HepG2 (cell line): ENCODE data around the gene NTSR2. TPM values are rescaled to one million over a fixed set of nuclear protein-coding genes. Genes with fewer than 3 reads are reported as not detected.

Experiments
- CENPX ChIP-seq: sonication (generic); formaldehyde crosslinking; IDR thresholded peaks from 2 replicates; pipeline ENCODE4 v1.9.0; 2021; ENCODE audit warnings: mild to moderate bottlenecking, missing genetic modification reagents, moderate library complexity
- CHD2 ChIP-seq: IDR thresholded peaks from 2 replicates; pipeline ENCODE4 v1.6.1; 2011; ENCODE audit warnings: low read depth, low read length, improper control_type of control experiment
- MAFG ChIP-seq: sonication (generic); formaldehyde crosslinking; IDR thresholded peaks from 2 replicates; pipeline ENCODE4 v1.5.1; 2020; ENCODE audit warnings: mild to moderate bottlenecking, missing genetic modification reagents
- MYPOP ChIP-seq: sonication (generic); formaldehyde crosslinking; IDR thresholded peaks from 2 replicates; pipeline ENCODE4 v1.8.1; 2023; ENCODE audit warnings: mild to moderate bottlenecking, moderate library complexity, missing genetic modification reagents
- STAT5B ChIP-seq: sonication (generic); formaldehyde crosslinking; IDR thresholded peaks from 2 replicates; pipeline ENCODE4 v1.4.0; 2020; ENCODE audit warnings: missing genetic modification reagents
- TFE3 ChIP-seq: IDR thresholded peaks from 2 replicates; pipeline ENCODE4 v1.6.1; 2016
- XBP1 ChIP-seq: sonication (generic); formaldehyde crosslinking; IDR thresholded peaks from 2 replicates; pipeline ENCODE4 v1.5.0; 2020; ENCODE audit warnings: missing genetic modification reagents
- ZBED4 ChIP-seq: sonication (generic); formaldehyde crosslinking; IDR thresholded peaks from 2 replicates; pipeline ENCODE4 v1.4.0; 2020; ENCODE audit warnings: missing genetic modification reagents, borderline replicate concordance
- ZFYVE20 ChIP-seq: sonication (generic); formaldehyde crosslinking; IDR thresholded peaks from 2 replicates; pipeline ENCODE4 v1.8.0; 2023; ENCODE audit warnings: low read depth, mild to moderate bottlenecking, moderate library complexity, missing genetic modification reagents, borderline replicate concordance
- ZNF605 ChIP-seq: sonication (generic); formaldehyde crosslinking; IDR thresholded peaks from 2 replicates; pipeline ENCODE4 v1.8.0; 2022; ENCODE audit warnings: mild to moderate bottlenecking, missing genetic modification reagents
- polyA plus RNA-seq, 8 experiments: library from polyadenylated mRNA; depleted of rRNA in 3 of 8; stranded (reverse) in 7 of 8; unstranded in 1 of 8; fragments of >200 nt; fragmentation: Illumina TruSeq in 4 of 8; extraction: Trizol in 4 of 8; gene quantifications; 2 replicates each; pipeline versions ENCODE4 v1.2.1 to v1.2.3, GENCODE V29; 2011 to 2016; ENCODE audit warnings: low read depth in 4 of 8, missing spikeins in 1 of 8, mixed read lengths in 1 of 8; ENCODE audit not compliant: insufficient read depth in 1 of 8
- total RNA-seq, 5 experiments: library from RNA; depleted of rRNA; stranded (reverse); fragments of >200 nt; fragmentation: Illumina TruSeq; extraction: Trizol; gene quantifications; 2 replicates each; pipeline ENCODE4 v1.2.3, GENCODE V29; 2016; ENCODE audit warnings: low read depth in 1 of 5
- TF ChIP-seq, protein P1 (sequence below): sonication (generic); formaldehyde crosslinking; IDR thresholded peaks from 2 replicates; pipeline ENCODE4 v1.5.0; 2020; ENCODE audit warnings: mild to moderate bottlenecking, missing genetic modification reagents, borderline replicate concordance
- TF ChIP-seq, protein P2 (sequence below): sonication (generic); formaldehyde crosslinking; conservative IDR thresholded peaks from 2 replicates; pipeline ENCODE4 v1.8.0; 2022; ENCODE audit warnings: mild to moderate bottlenecking, moderate library complexity, missing genetic modification reagents
- TF ChIP-seq, protein P3 (sequence below): sonication (generic); formaldehyde crosslinking; IDR thresholded peaks from 2 replicates; pipeline ENCODE4 v1.5.0; 2020; ENCODE audit warnings: mild to moderate bottlenecking, missing genetic modification reagents

The NTSR2 gene
- total and polyA plus RNA-seq, 2 of the 13 experiments (the other 11 are each of a cell fraction or from before 2014, with no cell fraction given) = not detected

GRCh38 chr2:11716689-11717321 is 46.8 kb upstream of the NTSR2 start (continued):
- TF ChIP-seq CHD2 = no peak
- peak; percentile 51; the same call in 1 of the 2 replicates for TF ChIP-seq ZBED4 (CRISPR knock-in tag)
- no peak for TF ChIP-seq CENPX (CRISPR knock-in tag)
- TF ChIP-seq MYPOP (CRISPR knock-in tag) = peak; percentile 78; the same call in 1 of the 2 replicates
- TF ChIP-seq, protein P1, sequence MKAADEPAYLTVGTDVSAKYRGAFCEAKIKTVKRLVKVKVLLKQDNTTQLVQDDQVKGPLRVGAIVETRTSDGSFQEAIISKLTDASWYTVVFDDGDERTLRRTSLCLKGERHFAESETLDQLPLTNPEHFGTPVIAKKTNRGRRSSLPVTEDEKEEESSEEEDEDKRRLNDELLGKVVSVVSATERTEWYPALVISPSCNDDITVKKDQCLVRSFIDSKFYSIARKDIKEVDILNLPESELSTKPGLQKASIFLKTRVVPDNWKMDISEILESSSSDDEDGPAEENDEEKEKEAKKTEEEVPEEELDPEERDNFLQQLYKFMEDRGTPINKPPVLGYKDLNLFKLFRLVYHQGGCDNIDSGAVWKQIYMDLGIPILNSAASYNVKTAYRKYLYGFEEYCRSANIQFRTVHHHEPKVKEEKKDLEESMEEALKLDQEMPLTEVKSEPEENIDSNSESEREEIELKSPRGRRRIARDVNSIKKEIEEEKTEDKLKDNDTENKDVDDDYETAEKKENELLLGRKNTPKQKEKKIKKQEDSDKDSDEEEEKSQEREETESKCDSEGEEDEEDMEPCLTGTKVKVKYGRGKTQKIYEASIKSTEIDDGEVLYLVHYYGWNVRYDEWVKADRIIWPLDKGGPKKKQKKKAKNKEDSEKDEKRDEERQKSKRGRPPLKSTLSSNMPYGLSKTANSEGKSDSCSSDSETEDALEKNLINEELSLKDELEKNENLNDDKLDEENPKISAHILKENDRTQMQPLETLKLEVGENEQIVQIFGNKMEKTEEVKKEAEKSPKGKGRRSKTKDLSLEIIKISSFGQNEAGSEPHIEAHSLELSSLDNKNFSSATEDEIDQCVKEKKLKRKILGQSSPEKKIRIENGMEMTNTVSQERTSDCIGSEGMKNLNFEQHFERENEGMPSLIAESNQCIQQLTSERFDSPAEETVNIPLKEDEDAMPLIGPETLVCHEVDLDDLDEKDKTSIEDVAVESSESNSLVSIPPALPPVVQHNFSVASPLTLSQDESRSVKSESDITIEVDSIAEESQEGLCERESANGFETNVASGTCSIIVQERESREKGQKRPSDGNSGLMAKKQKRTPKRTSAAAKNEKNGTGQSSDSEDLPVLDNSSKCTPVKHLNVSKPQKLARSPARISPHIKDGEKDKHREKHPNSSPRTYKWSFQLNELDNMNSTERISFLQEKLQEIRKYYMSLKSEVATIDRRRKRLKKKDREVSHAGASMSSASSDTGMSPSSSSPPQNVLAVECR (CRISPR knock-in tag) = no peak
- TF ChIP-seq, protein P2, sequence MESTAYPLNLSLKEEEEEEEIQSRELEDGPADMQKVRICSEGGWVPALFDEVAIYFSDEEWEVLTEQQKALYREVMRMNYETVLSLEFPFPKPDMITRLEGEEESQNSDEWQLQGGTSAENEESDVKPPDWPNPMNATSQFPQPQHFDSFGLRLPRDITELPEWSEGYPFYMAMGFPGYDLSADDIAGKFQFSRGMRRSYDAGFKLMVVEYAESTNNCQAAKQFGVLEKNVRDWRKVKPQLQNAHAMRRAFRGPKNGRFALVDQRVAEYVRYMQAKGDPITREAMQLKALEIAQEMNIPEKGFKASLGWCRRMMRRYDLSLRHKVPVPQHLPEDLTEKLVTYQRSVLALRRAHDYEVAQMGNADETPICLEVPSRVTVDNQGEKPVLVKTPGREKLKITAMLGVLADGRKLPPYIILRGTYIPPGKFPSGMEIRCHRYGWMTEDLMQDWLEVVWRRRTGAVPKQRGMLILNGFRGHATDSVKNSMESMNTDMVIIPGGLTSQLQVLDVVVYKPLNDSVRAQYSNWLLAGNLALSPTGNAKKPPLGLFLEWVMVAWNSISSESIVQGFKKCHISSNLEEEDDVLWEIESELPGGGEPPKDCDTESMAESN (CRISPR knock-in tag) = no peak
- TF ChIP-seq MAFG = no peak
- TF ChIP-seq, protein P3, sequence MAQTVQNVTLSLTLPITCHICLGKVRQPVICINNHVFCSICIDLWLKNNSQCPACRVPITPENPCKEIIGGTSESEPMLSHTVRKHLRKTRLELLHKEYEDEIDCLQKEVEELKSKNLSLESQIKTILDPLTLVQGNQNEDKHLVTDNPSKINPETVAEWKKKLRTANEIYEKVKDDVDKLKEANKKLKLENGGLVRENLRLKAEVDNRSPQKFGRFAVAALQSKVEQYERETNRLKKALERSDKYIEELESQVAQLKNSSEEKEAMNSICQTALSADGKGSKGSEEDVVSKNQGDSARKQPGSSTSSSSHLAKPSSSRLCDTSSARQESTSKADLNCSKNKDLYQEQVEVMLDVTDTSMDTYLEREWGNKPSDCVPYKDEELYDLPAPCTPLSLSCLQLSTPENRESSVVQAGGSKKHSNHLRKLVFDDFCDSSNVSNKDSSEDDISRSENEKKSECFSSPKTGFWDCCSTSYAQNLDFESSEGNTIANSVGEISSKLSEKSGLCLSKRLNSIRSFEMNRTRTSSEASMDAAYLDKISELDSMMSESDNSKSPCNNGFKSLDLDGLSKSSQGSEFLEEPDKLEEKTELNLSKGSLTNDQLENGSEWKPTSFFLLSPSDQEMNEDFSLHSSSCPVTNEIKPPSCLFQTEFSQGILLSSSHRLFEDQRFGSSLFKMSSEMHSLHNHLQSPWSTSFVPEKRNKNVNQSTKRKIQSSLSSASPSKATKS (CRISPR knock-in tag) = no peak
- TF ChIP-seq STAT5B = no peak
- no peak for TF ChIP-seq ZNF605 (CRISPR knock-in tag)
- no peak for TF ChIP-seq XBP1 (CRISPR knock-in tag)
- TF ChIP-seq ZFYVE20 (CRISPR knock-in tag) = no peak
- peak; percentile 46; the same call in 1 of the 2 replicates for TF ChIP-seq TFE3 (CRISPR knock-in tag)
